Aorta (tissue), 5 donors: Measurements from ENCODE around the gene PDGFA. TPM values are rescaled to one million over a fixed set of nuclear protein-coding genes. Genes with fewer than 3 reads are reported as not detected.
A peak's percentile ranks its signal among the peaks of the same experiment; 100 is the strongest.

Experiments used
- ATAC-seq: fragments of 200-7000 bp; cut with Tn5 transposase; one replicate; pipeline ENCODE4 v1.9.1; 2022; ENCODE audit warnings: moderate library complexity; ENCODE audit not compliant: low FRiP score
- DNase-seq, 2 donors: peaks; one replicate each; pipeline ENCODE4 v3.0.0-alpha.2; 2020
- H3K27ac ChIP-seq, 2 donors: one replicate each; pipeline ENCODE4 v1.5.1; 2013; ENCODE audit warnings: low read length in 2 of 2, mild to moderate bottlenecking in 2 of 2, moderate library complexity in 2 of 2, control low read depth in 1 of 2, inconsistent platforms in 1 of 2, low read depth in 1 of 2
- H3K27me3 ChIP-seq, 2 donors: one replicate each; pipeline ENCODE4 v1.6.1; 2013; ENCODE audit warnings: control low read depth in 1 of 2, low read length in 1 of 2, mild to moderate bottlenecking in 1 of 2, moderate library complexity in 1 of 2; ENCODE audit not compliant: insufficient read depth in 2 of 2, control insufficient read depth in 1 of 2
- H3K36me3 ChIP-seq, 2 donors: one replicate each; pipeline ENCODE4 v1.6.1; 2013; ENCODE audit warnings: control low read depth in 1 of 2, low read length in 1 of 2, mild to moderate bottlenecking in 1 of 2; ENCODE audit not compliant: insufficient read depth in 2 of 2, control insufficient read depth in 1 of 2
- H3K4me1 ChIP-seq, 2 donors: one replicate each; pipeline ENCODE4 v1.6.1; 2013; ENCODE audit warnings: low read length in 2 of 2, control low read depth in 1 of 2, mild to moderate bottlenecking in 1 of 2, moderate library complexity in 1 of 2; ENCODE audit not compliant: insufficient read depth in 2 of 2, control insufficient read depth in 1 of 2
- H3K4me3 ChIP-seq, 2 donors: one replicate each; pipeline ENCODE4 v1.5.1; 2013; ENCODE audit warnings: low read length in 2 of 2, control low read depth in 1 of 2, mild to moderate bottlenecking in 1 of 2
- H3K9me3 ChIP-seq: one replicate; pipeline ENCODE4 v1.6.1; 2013; ENCODE audit warnings: mild to moderate bottlenecking, low read length; ENCODE audit not compliant: control insufficient read depth
- WGBS, 2 donors: extraction: QIAGEN DNeasy Blood & Tissue Kit; methylation state at CpG; one replicate each; pipeline ENCODE4 v1.1.7; 2013; 5-methylcytosine and 5-hydroxymethylcytosine counted together
- intact Hi-C, 2 donors: fragments of 100-400 bp; cut with DNase I; formaldehyde crosslinking; loops; one replicate each; pipeline versions ENCODE4 v1.14.2 to v1.15.0; 2022
- polyA plus RNA-seq, 2 donors: library from polyadenylated mRNA; stranded (reverse); fragments of 200-250 nt; gene quantifications; one replicate each; pipeline ENCODE4 v1.2.3, GENCODE V29; 2013
- total RNA-seq, 2 donors: library from RNA; stranded (reverse); fragmentation: NEBNext Ultra II Directional; extraction: Animal tissue kit (Norgen Biotek cat#: 25700); gene quantifications; one replicate each; pipeline ENCODE4 v1.2.1, GENCODE V29; 2021
- donor health status: healthy with polysubstance abuse.
- donor health status: Bipolar disorder and iron deficiency.
- donor health status: DM: no; HTN: no; CAD: no.
- donor health status: DM: no; HTN: no; CAD: no.
- donor health status: DM: yes; HTN: yes; CAD: no.

PDGFA gene
- total and polyA plus RNA-seq, 4 donors = 28.9 to 174 (median 87.5) TPM

GRCh38 chr7:500521-501420, 18.9 kb downstream of the PDGFA start:
- ATAC-seq (no peak), DNase-seq (peak; percentile 36 to 74)
- Histone ChIP-seq H3K9me3 (no peaks in the 10 kb centered on the region), H3K36me3 (peaks cover 0 to 16% of the 10 kb centered on the region in 2 donors), H3K4me1 (no peaks in the 10 kb centered on the region), H3K27me3 (no peaks in the 10 kb centered on the region), H3K4me3 (no peak overlapping the region), H3K27ac (no peak overlapping the region)
- intact Hi-C loops = loop anchor here in 1 of 2 donors (5.0 kb wide), 1 partner anchor 272 kb away; no protein-coding TSS in a partner anchor
- 90% methylated on average over 35 of the region's 35 CpGs for WGBS, 2 donors

GRCh38 chr7:499853-500485, 19.7 kb downstream of the PDGFA start:
- Histone ChIP-seq H3K9me3 (no peaks in the 10 kb centered on the region), H3K27ac (no peak overlapping the region), H3K36me3 (peaks cover 0 to 16% of the 10 kb centered on the region in 2 donors), H3K4me1 (no peaks in the 10 kb centered on the region), H3K4me3 (no peak overlapping the region), H3K27me3 (no peaks in the 10 kb centered on the region)
- WGBS, 2 donors = 90 to 93% methylated on average over 20 of the region's 20 CpGs
- DNase-seq (peak in 1 of 2 donors; percentile 74), ATAC-seq (no peak)
- intact Hi-C loops = loop anchor here (5.0 to 10.0 kb wide), 2 partner anchors 165 to 272 kb away; no protein-coding TSS in a partner anchor

GRCh38 chr7:498678-499641, 20.7 kb downstream of the PDGFA start:
- H3K4me1 ChIP-seq = no peaks in the 10 kb centered on the region
- ATAC-seq (no peak), DNase-seq (peak; percentile 76 to 77)
- peaks cover 0 to 16% of the 10 kb centered on the region in 2 donors for H3K36me3 ChIP-seq
- 41 to 43% methylated on average over 11 of the region's 11 CpGs for WGBS, 2 donors
- intact Hi-C loops = loop anchor here in 1 of 2 donors (10.0 kb wide), 1 partner anchor 164 kb away; no protein-coding TSS in a partner anchor
- no peaks in the 10 kb centered on the region for H3K9me3 ChIP-seq
- H3K27ac ChIP-seq = peak overlapping the region in 1 of 2 donors; percentile 31
- no peaks in the 10 kb centered on the region for H3K27me3 ChIP-seq
- no peak overlapping the region for H3K4me3 ChIP-seq

GRCh38 chr7:497946-498655, 21.5 kb downstream of the PDGFA start:
- Histone ChIP-seq H3K9me3 (no peaks in the 10 kb centered on the region), H3K36me3 (peaks cover 0 to 16% of the 10 kb centered on the region in 2 donors), H3K27ac (no peak overlapping the region), H3K4me1 (no peaks in the 10 kb centered on the region), H3K4me3 (no peak overlapping the region), H3K27me3 (no peaks in the 10 kb centered on the region)
- DNase-seq = peak; percentile 26 to 59
- intact Hi-C loops = loop anchor here in 1 of 2 donors (10.0 kb wide), 1 partner anchor 163 kb away; no protein-coding TSS in a partner anchor
- ATAC-seq = no peak
- 90 to 91% methylated on average over 21 of the region's 21 CpGs for WGBS, 2 donors

- Histone ChIP-seq H3K9me3 (no peaks in the 10 kb centered on the region), H3K36me3 (peaks cover 0 to 16% of the 10 kb centered on the region in 2 donors), H3K4me3 (no peak overlapping the region), H3K4me1 (no peaks in the 10 kb centered on the region), H3K27ac (no peak overlapping the region), H3K27me3 (no peaks in the 10 kb centered on the region)
- DNase-seq (peak; percentile 32 to 59), ATAC-seq (no peak)
- intact Hi-C loops = loop anchor here in 1 of 2 donors (10.0 kb wide), 1 partner anchor 163 kb away; no protein-coding TSS in a partner anchor
- 93 to 95% methylated on average over 13 of the region's 13 CpGs for WGBS, 2 donors
Observed at GRCh38 chr7:497346-497745, 22.3 kb downstream of the PDGFA start.

GRCh38 chr7:496528-497295, 22.9 kb downstream of the PDGFA start:
- Histone ChIP-seq H3K9me3 (no peaks in the 10 kb centered on the region), H3K27me3 (no peaks in the 10 kb centered on the region), H3K36me3 (peaks cover 0 to 15% of the 10 kb centered on the region in 2 donors), H3K4me1 (no peaks in the 10 kb centered on the region), H3K27ac (no peak overlapping the region), H3K4me3 (no peak overlapping the region)
- no peak for ATAC-seq
- peak; percentile 38 to 66 for DNase-seq
- intact Hi-C loops = loop anchor here in 1 of 2 donors (10.0 kb wide), 1 partner anchor 162 kb away; no protein-coding TSS in a partner anchor
- 81 to 83% methylated on average over 24 of the region's 24 CpGs for WGBS, 2 donors

- peaks cover 0 to 11% of the 10 kb centered on the region in 2 donors for H3K36me3 ChIP-seq
- DNase-seq (peak; percentile 29 to 61), ATAC-seq (no peak)
- no peaks in the 10 kb centered on the region for H3K27me3 ChIP-seq
- H3K9me3 ChIP-seq = no peaks in the 10 kb centered on the region
- no peak overlapping the region for H3K27ac ChIP-seq
- no peak overlapping the region for H3K4me3 ChIP-seq
- no peaks in the 10 kb centered on the region for H3K4me1 ChIP-seq
- WGBS, 2 donors = 79 to 81% methylated on average over 18 of the region's 18 CpGs
- intact Hi-C loops = loop anchor here in 1 of 2 donors (10.0 kb wide), 1 partner anchor 161 kb away; no protein-coding TSS in a partner anchor
Observed at GRCh38 chr7:495761-496321, 23.8 kb downstream of the PDGFA start.
